Stimulated activated CD4-positive, alpha-beta T cell treated with anti-CD3 and anti-CD28 coated beads, TNF-alpha, amount 100 ng/mL, for 48 hours (primary cell): ENCODE data around the gene SERTAD4.
A peak's percentile ranks its signal among the peaks of the same experiment; 100 is the strongest.
"Not testable (repeated sequence)": the region's sequence is repeated elsewhere in the genome, so short reads cannot be mapped to it uniquely, and the experiment has no call there.

Experiments used
- DNase-seq, 3 donors: peaks; one replicate each; pipeline ENCODE4 v3.0.0-alpha.2; 2020; ENCODE audit warnings: low read depth in 3 of 3

Gene SERTAD4

GRCh38 chr1:210259561-210259960, 27.0 kb downstream of the SERTAD4 start:
- DNase-seq = no peak

- no peak for DNase-seq
Measured at GRCh38 chr1:210260096-210260495, 27.5 kb downstream of the SERTAD4 start.

GRCh38 chr1:210262167-210262896, 29.7 kb downstream of the SERTAD4 start:
- DNase-seq = no peak

- no peak for DNase-seq
Measured at GRCh38 chr1:210262897-210263272, 30.3 kb downstream of the SERTAD4 start.

GRCh38 chr1:210263963-210264362, 31.4 kb downstream of the SERTAD4 start:
- DNase-seq = no peak

- DNase-seq = no peak
Measured at GRCh38 chr1:210264496-210265380, 32.1 kb downstream of the SERTAD4 start.

- not testable (repeated sequence) for DNase-seq
Measured at GRCh38 chr1:210265392-210265955, 32.9 kb downstream of the SERTAD4 start.

GRCh38 chr1:210269981-210270380, 37.4 kb downstream of the SERTAD4 start:
- DNase-seq = no peak

- no peak for DNase-seq
Measured at GRCh38 chr1:210272666-210273065, 40.1 kb downstream of the SERTAD4 start.

GRCh38 chr1:210280221-210280620, 47.6 kb downstream of the SERTAD4 start:
- DNase-seq = no peak

- DNase-seq = no peak
Measured at GRCh38 chr1:210288116-210288515, 55.5 kb downstream of the SERTAD4 start.

- no peak for DNase-seq
Measured at GRCh38 chr1:210289248-210289647, 56.7 kb downstream of the SERTAD4 start.

- DNase-seq = no peak
Measured at GRCh38 chr1:210291081-210291764, 58.6 kb downstream of the SERTAD4 start.

GRCh38 chr1:210291786-210292230, 59.2 kb downstream of the SERTAD4 start:
- DNase-seq = no peak

GRCh38 chr1:210292231-210292871, 59.8 kb downstream of the SERTAD4 start:
- peak; percentile 15 to 38 (median 21) for DNase-seq

GRCh38 chr1:210293171-210293607, 60.6 kb downstream of the SERTAD4 start:
- DNase-seq = no peak

- no peak for DNase-seq
Measured at GRCh38 chr1:210294999-210295745, 62.6 kb downstream of the SERTAD4 start.
